Mesenchymal stem cell (in vitro differentiated cells and primary cell): Measurements from ENCODE around the gene PML.
"Not testable (repeated sequence)": the region's sequence is repeated elsewhere in the genome, so short reads cannot be mapped to it uniquely, and the experiment has no call there.

Experiments used
- DNase-seq: peaks from one replicate; pipeline ENCODE4 v3.0.0-alpha.2; 2013
- H2AFZ ChIP-seq: one replicate; pipeline ENCODE4 v1.6.1; 2013; ENCODE audit warnings: low read depth, mild to moderate bottlenecking, control low read depth, inconsistent platforms, low read length, moderate library complexity
- H2AK5ac ChIP-seq: 2 replicates; pipeline ENCODE4 v1.6.1; 2013; ENCODE audit warnings: low read length, moderate library complexity, mild to moderate bottlenecking, inconsistent platforms; ENCODE audit not compliant: severe bottlenecking
- H2BK120ac ChIP-seq: one replicate; pipeline ENCODE4 v1.6.1; 2013; ENCODE audit warnings: low read depth, mild to moderate bottlenecking, inconsistent platforms, low read length, moderate library complexity
- H2BK12ac ChIP-seq, 2 experiments: one replicate each; pipeline ENCODE4 v1.6.1; 2013; ENCODE audit warnings: inconsistent platforms in 2 of 2, low read length in 2 of 2, mild to moderate bottlenecking in 2 of 2, moderate library complexity in 2 of 2, control low read depth in 1 of 2
- H2BK15ac ChIP-seq: one replicate; pipeline ENCODE4 v1.6.1; 2013; ENCODE audit warnings: mild to moderate bottlenecking, low read depth, inconsistent platforms; ENCODE audit not compliant: poor library complexity, severe bottlenecking
- H2BK5ac ChIP-seq: 2 replicates; pipeline ENCODE4 v1.6.1; 2013; ENCODE audit warnings: low read depth, mild to moderate bottlenecking, low read length, control low read depth, inconsistent platforms; ENCODE audit not compliant: poor library complexity, severe bottlenecking
- H3K14ac ChIP-seq, 2 experiments: one replicate each; pipeline ENCODE4 v1.6.1; 2013; ENCODE audit warnings: inconsistent platforms in 2 of 2, low read length in 2 of 2, control low read depth in 1 of 2, mild to moderate bottlenecking in 1 of 2, moderate library complexity in 1 of 2
- H3K18ac ChIP-seq, 2 experiments: one replicate each; pipeline ENCODE4 v1.6.1; 2013; ENCODE audit warnings: inconsistent platforms in 2 of 2, low read length in 2 of 2, control low read depth in 1 of 2, low read depth in 1 of 2, mild to moderate bottlenecking in 1 of 2
- H3K23ac ChIP-seq, 2 experiments: one replicate each; pipeline ENCODE4 v1.6.1; 2013; ENCODE audit warnings: inconsistent platforms in 2 of 2, low read length in 2 of 2, mild to moderate bottlenecking in 2 of 2, moderate library complexity in 2 of 2, control low read depth in 1 of 2
- H3K27ac ChIP-seq: 2 replicates; pipeline ENCODE4 v1.5.1; 2013; ENCODE audit warnings: mild to moderate bottlenecking, moderate library complexity, low read length, control low read depth, inconsistent platforms; ENCODE audit not compliant: poor library complexity, severe bottlenecking
- H3K27me3 ChIP-seq, 2 experiments: 2 replicates each; pipeline versions ENCODE4 v1.6.1 to v1.7.0; 2013; ENCODE audit warnings: low read length in 2 of 2, mild to moderate bottlenecking in 2 of 2, moderate library complexity in 2 of 2, control low read depth in 1 of 2, inconsistent platforms in 1 of 2; ENCODE audit not compliant: control insufficient read depth in 1 of 2, insufficient read depth in 1 of 2
- H3K36me3 ChIP-seq, 2 experiments: 2 replicates each; pipeline versions ENCODE4 v1.6.1 to v1.7.0; 2013; ENCODE audit warnings: low read length in 2 of 2, control low read depth in 1 of 2, inconsistent platforms in 1 of 2, low read depth in 1 of 2, mild to moderate bottlenecking in 1 of 2; ENCODE audit not compliant: insufficient read depth in 2 of 2, control insufficient read depth in 1 of 2
- H3K4ac ChIP-seq, 2 experiments: one replicate each; pipeline ENCODE4 v1.6.1; 2013; ENCODE audit warnings: inconsistent platforms in 2 of 2, low read length in 2 of 2, mild to moderate bottlenecking in 2 of 2, moderate library complexity in 2 of 2, control low read depth in 1 of 2, low read depth in 1 of 2
- H3K4me1 ChIP-seq: 2 replicates; pipeline ENCODE4 v1.6.1; 2013; ENCODE audit warnings: low read depth, low read length, control low read depth; ENCODE audit not compliant: control insufficient read depth, insufficient read depth
- H3K4me2 ChIP-seq: 2 replicates; pipeline ENCODE4 v1.6.1; 2013; ENCODE audit warnings: low read length, mild to moderate bottlenecking, inconsistent platforms; ENCODE audit not compliant: poor library complexity, severe bottlenecking
- H3K4me3 ChIP-seq, 2 experiments: 2 replicates each; pipeline versions ENCODE4 v1.5.1 to v1.7.0; 2013; ENCODE audit warnings: low read length in 2 of 2, mild to moderate bottlenecking in 2 of 2, control low read depth in 1 of 2, low read depth in 1 of 2; ENCODE audit not compliant: insufficient read depth in 1 of 2
- H3K79me1 ChIP-seq: replicated peaks from 2 replicates; pipeline ENCODE4 v1.6.1; 2013; ENCODE audit warnings: mild to moderate bottlenecking, control low read depth, low read length, inconsistent platforms; ENCODE audit not compliant: poor library complexity, severe bottlenecking
- H3K9ac ChIP-seq: 2 replicates; pipeline ENCODE4 v1.7.0; 2013; ENCODE audit warnings: mild to moderate bottlenecking, low read length, moderate library complexity
- H3K9me3 ChIP-seq: 2 replicates; pipeline ENCODE4 v1.7.0; 2013; ENCODE audit warnings: mild to moderate bottlenecking, low read length; ENCODE audit not compliant: control insufficient read depth
- H4K8ac ChIP-seq: one replicate; pipeline ENCODE4 v1.6.1; 2013; ENCODE audit warnings: inconsistent platforms, mild to moderate bottlenecking, low read length, moderate library complexity
- H4K91ac ChIP-seq: one replicate; pipeline ENCODE4 v1.6.1; 2013; ENCODE audit warnings: mild to moderate bottlenecking, low read length, inconsistent platforms
- WGBS: methylation state at CpG from one replicate; pipeline ENCODE4 v1.1.7; 2013; ENCODE audit warnings: mixed read lengths; 5-methylcytosine and 5-hydroxymethylcytosine counted together

The PML gene

GRCh38 chr15:74071645-74072044 is 77.1 kb downstream of the PML start:
- H2BK120ac ChIP-seq, H2BK12ac ChIP-seq, H3K79me1 ChIP-seq, H3K27me3 ChIP-seq, H3K4me1 ChIP-seq, H3K23ac ChIP-seq, H2AFZ ChIP-seq, H2AK5ac ChIP-seq, H4K91ac ChIP-seq, H3K27ac ChIP-seq, H3K4me2 ChIP-seq, H3K9ac ChIP-seq, H3K18ac ChIP-seq, H2BK5ac ChIP-seq, H3K9me3 ChIP-seq, DNase-seq, H3K4ac ChIP-seq, H3K36me3 ChIP-seq, H3K14ac ChIP-seq, H4K8ac ChIP-seq, H2BK15ac ChIP-seq, H3K4me3 ChIP-seq: not testable (repeated sequence)
- 100% methylated on average over 2 of the region's 6 CpGs for WGBS

DNA sequence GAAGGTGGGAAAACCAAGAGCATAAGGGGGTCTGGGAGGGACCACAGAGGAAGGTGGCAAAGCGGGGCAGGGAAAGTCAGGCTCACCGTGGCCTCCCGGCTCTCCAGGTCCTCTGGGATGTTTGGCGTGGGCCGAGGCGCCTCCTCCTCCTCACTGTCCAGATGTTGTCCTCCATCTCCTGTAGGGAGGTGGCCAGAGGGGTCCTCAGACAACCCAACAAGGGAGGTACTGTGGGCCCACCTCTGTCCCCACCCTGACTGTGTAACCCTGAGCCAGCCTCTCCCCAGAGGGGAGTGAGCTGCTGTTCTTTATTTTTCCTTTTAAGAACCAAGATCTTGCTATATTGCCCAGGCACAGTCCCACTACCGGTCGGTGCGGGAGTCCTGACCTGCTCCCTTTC is 77.6 kb downstream of the PML start:
- not testable (repeated sequence) for H3K27me3 ChIP-seq, H3K4me2 ChIP-seq, H2BK15ac ChIP-seq, H2BK5ac ChIP-seq, H2AK5ac ChIP-seq, H3K23ac ChIP-seq, H3K4ac ChIP-seq, H3K14ac ChIP-seq, H3K4me3 ChIP-seq, H3K9ac ChIP-seq, H3K4me1 ChIP-seq, H3K9me3 ChIP-seq, H3K18ac ChIP-seq, H3K36me3 ChIP-seq, H3K27ac ChIP-seq, H4K8ac ChIP-seq, H2BK12ac ChIP-seq, H2BK120ac ChIP-seq, DNase-seq, H3K79me1 ChIP-seq, H2AFZ ChIP-seq, H4K91ac ChIP-seq
- WGBS, result no CpG with 5 or more reads among the region's 9 CpGs

DNA sequence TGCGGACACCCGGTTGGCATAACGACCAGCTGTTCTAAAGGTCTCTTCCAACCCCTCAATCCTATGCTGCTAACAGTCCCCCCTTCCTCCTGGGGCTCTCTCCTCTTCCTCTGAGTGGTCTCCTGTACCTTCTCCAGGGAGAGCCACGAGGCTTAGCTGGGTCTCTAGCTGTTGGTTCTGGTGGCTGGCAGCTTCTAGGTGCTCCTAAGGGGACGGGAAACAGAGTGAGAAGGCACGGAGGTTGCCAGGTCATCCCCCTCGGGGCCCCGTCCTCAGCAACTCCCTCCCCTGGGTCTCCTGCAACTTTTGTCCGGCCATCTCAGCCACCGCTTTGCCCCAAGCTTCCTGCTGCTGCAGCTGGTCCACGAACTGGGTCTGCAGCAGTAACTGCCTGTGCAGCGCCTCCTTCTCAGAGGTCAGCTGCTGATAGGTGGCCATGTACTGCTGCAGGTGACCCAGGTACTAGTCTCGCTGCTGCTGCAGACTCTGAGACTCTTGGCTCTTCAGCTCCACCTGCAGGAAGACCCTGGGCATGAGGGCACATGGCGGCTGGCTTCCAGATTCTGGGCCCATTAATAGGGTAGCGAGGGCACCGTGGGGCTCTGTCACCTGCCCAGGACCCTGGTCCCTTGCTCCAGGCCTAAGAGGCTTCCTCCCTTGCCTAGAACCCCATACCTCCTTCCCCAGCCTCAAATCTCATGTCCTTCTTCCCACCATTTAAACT is 78.3 kb downstream of the PML start:
- not testable (repeated sequence) for H4K91ac ChIP-seq, H2BK12ac ChIP-seq, H3K27ac ChIP-seq, H3K4me1 ChIP-seq, H3K4me3 ChIP-seq, H3K9me3 ChIP-seq, H2BK15ac ChIP-seq, H2BK5ac ChIP-seq, H3K27me3 ChIP-seq, H3K4ac ChIP-seq, H4K8ac ChIP-seq, H3K18ac ChIP-seq, H3K36me3 ChIP-seq, H3K79me1 ChIP-seq, H3K9ac ChIP-seq, DNase-seq, H2BK120ac ChIP-seq, H2AFZ ChIP-seq, H3K23ac ChIP-seq, H3K14ac ChIP-seq, H3K4me2 ChIP-seq, H2AK5ac ChIP-seq
- WGBS, result no CpG with 5 or more reads among the region's 16 CpGs

GRCh38 chr15:74075781-74076180 is 81.3 kb downstream of the PML start:
- not testable (repeated sequence) for H3K23ac ChIP-seq, H2AFZ ChIP-seq, H2BK15ac ChIP-seq, H3K27me3 ChIP-seq, H3K9me3 ChIP-seq, DNase-seq, H4K91ac ChIP-seq, H2AK5ac ChIP-seq, H3K18ac ChIP-seq, H3K4me3 ChIP-seq, H2BK12ac ChIP-seq, H2BK5ac ChIP-seq, H3K14ac ChIP-seq, H3K4me1 ChIP-seq, H3K4ac ChIP-seq, H3K4me2 ChIP-seq, H4K8ac ChIP-seq, H3K27ac ChIP-seq, H3K36me3 ChIP-seq, H2BK120ac ChIP-seq, H3K79me1 ChIP-seq, H3K9ac ChIP-seq
- WGBS, result 80% methylated on average over 7 of the region's 9 CpGs
